GM23248 (cell line): ENCODE data around the gene SLC11A1. TPM values are rescaled to one million over a fixed set of nuclear protein-coding genes. Genes with fewer than 3 reads are reported as not detected.

Experiments
- DNase-seq: peaks from one replicate; pipeline ENCODE4 v3.0.0-alpha.2; 2015
- H2AFZ ChIP-seq: fragments of 200-600 bp; sonication (generic); 2 replicates; pipeline ENCODE4 v1.6.1; 2016; ENCODE audit warnings: antibody characterized with exemption
- H3F3A ChIP-seq: fragments of 200-600 bp; sonication (generic); 2 replicates; pipeline ENCODE4 v1.6.1; 2016; ENCODE audit warnings: mild to moderate bottlenecking, antibody characterized with exemption, mixed run types; ENCODE audit not compliant: insufficient read depth
- H3K27ac ChIP-seq: fragments of 200-600 bp; sonication (generic); 2 replicates; pipeline ENCODE4 v1.5.1; 2016; ENCODE audit warnings: mild to moderate bottlenecking
- H3K27me3 ChIP-seq: fragments of 200-600 bp; sonication (generic); replicated peaks from 2 replicates; pipeline ENCODE4 v1.6.1; 2016; ENCODE audit warnings: mild to moderate bottlenecking; ENCODE audit not compliant: insufficient read depth
- H3K36me3 ChIP-seq: fragments of 200-600 bp; sonication (generic); 2 replicates; pipeline ENCODE4 v1.6.1; 2016; ENCODE audit warnings: low read depth, mild to moderate bottlenecking
- H3K4me1 ChIP-seq: fragments of 200-600 bp; sonication (generic); 2 replicates; pipeline ENCODE4 v1.6.1; 2016; ENCODE audit warnings: mild to moderate bottlenecking; ENCODE audit not compliant: insufficient read depth
- H3K4me2 ChIP-seq: fragments of 200-600 bp; sonication (generic); one replicate; pipeline ENCODE4 v1.6.1; 2016; ENCODE audit warnings: mild to moderate bottlenecking; ENCODE audit not compliant: unreplicated experiment
- H3K4me3 ChIP-seq: fragments of 200-600 bp; sonication (generic); 2 replicates; pipeline ENCODE4 v1.5.1; 2016; ENCODE audit warnings: mild to moderate bottlenecking
- H3K79me2 ChIP-seq: fragments of 200-600 bp; sonication (generic); 2 replicates; pipeline ENCODE4 v1.6.1; 2016; ENCODE audit warnings: mild to moderate bottlenecking; ENCODE audit not compliant: insufficient read depth
- H3K9ac ChIP-seq: fragments of 200-600 bp; sonication (generic); 2 replicates; pipeline ENCODE4 v1.6.1; 2016; ENCODE audit warnings: mild to moderate bottlenecking
- H3K9me2 ChIP-seq: fragments of 200-600 bp; sonication (generic); 2 replicates; pipeline ENCODE4 v1.6.1; 2016; ENCODE audit warnings: mixed run types, mild to moderate bottlenecking, moderate library complexity; ENCODE audit not compliant: insufficient read depth
- H3K9me3 ChIP-seq: fragments of 200-600 bp; sonication (generic); one replicate; pipeline ENCODE4 v1.6.1; 2017; ENCODE audit warnings: low read depth
- H4K20me1 ChIP-seq: fragments of 200-600 bp; sonication (generic); 2 replicates; pipeline ENCODE4 v1.6.0; 2016; ENCODE audit not compliant: insufficient read depth
- EZH2 ChIP-seq: fragments of 200-600 bp; sonication (generic); IDR thresholded peaks from 2 replicates; pipeline ENCODE4 v1.6.1; 2018; ENCODE audit warnings: antibody characterized with exemption, mild to moderate bottlenecking; ENCODE audit not compliant: insufficient read depth, poor library complexity, severe bottlenecking
- EZH2phosphoT487 ChIP-seq: fragments of 200-600 bp; sonication (generic); IDR thresholded peaks from 2 replicates; pipeline ENCODE4 v1.6.1; 2018; ENCODE audit warnings: antibody characterized with exemption, moderate library complexity, mild to moderate bottlenecking, low read depth; ENCODE audit not compliant: insufficient read depth
- WGBS, 2 experiments: methylation state at CpG; one replicate each; pipeline ENCODE4 v1.1.6; 2015 to 2017; ENCODE audit warnings: low lambda C conversion rate in 2 of 2, low coverage in 1 of 2; ENCODE audit errors: missing lambda C conversion rate in 2 of 2; 5-methylcytosine and 5-hydroxymethylcytosine counted together
- in situ Hi-C: fragments of 300-500 bp; cut with MboI; formaldehyde crosslinking; loops from 2 replicates; pipeline ENCODE4 v1.15.0; 2020
- polyA plus RNA-seq: library from polyadenylated mRNA; unstranded; fragments of >200 nt; fragmentation: Nextera tagmentation; extraction: Ambion mirVana; gene quantifications from 2 replicates; pipeline ENCODE4 v1.2.1, GENCODE V29; 2016
- total RNA-seq: library from RNA; depleted of rRNA; stranded (reverse); fragments of >200 nt; shearing (Covaris generic); gene quantifications from 2 replicates; pipeline ENCODE4 v1.2.3, GENCODE V29; 2014

The SLC11A1 gene
- total and polyA plus RNA-seq, 2 experiments from 2014 or later: 0.16 TPM; not detected in 1

GRCh38 chr2:218395090-218395444 is 13.0 kb downstream of the SLC11A1 start:
- Histone ChIP-seq H3K27me3 (no peaks in the 10 kb centered on the region), H3F3A (peaks cover 15% of the 10 kb centered on the region), H3K9me3 (no peaks in the 10 kb centered on the region), H3K9me2 (no peaks in the 10 kb centered on the region), H4K20me1 (no peaks in the 10 kb centered on the region), H3K27ac (peak overlapping the region; percentile 97; the same call in 1 of the 2 replicates), H3K79me2 (peaks cover 2% of the 10 kb centered on the region), H3K36me3 (no peaks in the 10 kb centered on the region), H3K4me1 (peaks cover 13% of the 10 kb centered on the region; the same call in 1 of the 2 replicates), H3K4me3 (no peak overlapping the region), H3K9ac (no peak overlapping the region), H3K4me2 (no peak overlapping the region), H2AFZ (peak overlapping the region; percentile 93)
- 84 to 86% methylated on average over 6 of the region's 6 CpGs for WGBS, 2 experiments
- no peak for TF ChIP-seq EZH2
- no peak for TF ChIP-seq EZH2phosphoT487
- in situ Hi-C loops: no loop called here
- DNase-seq: no peak

GRCh38 chr2:218395456-218395825 is 13.4 kb downstream of the SLC11A1 start:
- H3K4me2 ChIP-seq: peak overlapping the region; percentile 96
- peaks cover 13% of the 10 kb centered on the region; the same call in 1 of the 2 replicates for H3K4me1 ChIP-seq
- no peaks in the 10 kb centered on the region for H4K20me1 ChIP-seq
- peak overlapping the region; percentile 93 for H2AFZ ChIP-seq
- no peaks in the 10 kb centered on the region for H3K27me3 ChIP-seq
- in situ Hi-C loops: no loop called here
- H3K27ac ChIP-seq: peak overlapping the region; percentile 97
- no peaks in the 10 kb centered on the region for H3K9me2 ChIP-seq
- DNase-seq: no peak
- 28 to 29% methylated on average over 16 of the region's 16 CpGs for WGBS, 2 experiments
- no peaks in the 10 kb centered on the region for H3K36me3 ChIP-seq
- peak overlapping the region; percentile 99 for H3K9ac ChIP-seq
- no peak for TF ChIP-seq EZH2phosphoT487
- no peak for TF ChIP-seq EZH2
- peaks cover 15% of the 10 kb centered on the region for H3F3A ChIP-seq
- peaks cover 5% of the 10 kb centered on the region for H3K79me2 ChIP-seq
- no peaks in the 10 kb centered on the region for H3K9me3 ChIP-seq
- peak overlapping the region; percentile 95 for H3K4me3 ChIP-seq

- Histone ChIP-seq H3F3A (peaks cover 15% of the 10 kb centered on the region), H3K9ac (peak overlapping the region; percentile 99), H4K20me1 (no peaks in the 10 kb centered on the region), H3K4me1 (peaks cover 13% of the 10 kb centered on the region; the same call in 1 of the 2 replicates), H3K4me2 (peak overlapping the region; percentile 96), H3K27ac (peak overlapping the region; percentile 97), H3K27me3 (no peaks in the 10 kb centered on the region), H3K79me2 (peaks cover 10% of the 10 kb centered on the region), H3K4me3 (peak overlapping the region; percentile 95), H3K9me3 (no peaks in the 10 kb centered on the region), H3K36me3 (no peaks in the 10 kb centered on the region), H2AFZ (peak overlapping the region; percentile 94), H3K9me2 (no peaks in the 10 kb centered on the region)
- in situ Hi-C loops: no loop called here
- TF ChIP-seq EZH2: no peak
- no peak for TF ChIP-seq EZH2phosphoT487
- 1 to 2% methylated on average over 39 to 57 of the region's 57 CpGs for WGBS, 2 experiments
- peak; percentile 95 for DNase-seq
Observed at GRCh38 chr2:218395826-218396687, 14.0 kb downstream of the SLC11A1 start.

- in situ Hi-C loops: no loop called here
- H3K9ac ChIP-seq: peak overlapping the region; percentile 99
- peaks cover 15% of the 10 kb centered on the region for H3F3A ChIP-seq
- WGBS, 2 experiments: 1 to 5% methylated on average over 24 to 26 of the region's 27 CpGs
- peak overlapping the region; percentile 97 for H3K27ac ChIP-seq
- no peaks in the 10 kb centered on the region for H3K9me3 ChIP-seq
- no peak for TF ChIP-seq EZH2phosphoT487
- TF ChIP-seq EZH2: no peak
- H3K27me3 ChIP-seq: no peaks in the 10 kb centered on the region
- H3K4me1 ChIP-seq: peaks cover 13% of the 10 kb centered on the region; the same call in 1 of the 2 replicates
- no peaks in the 10 kb centered on the region for H3K9me2 ChIP-seq
- no peaks in the 10 kb centered on the region for H4K20me1 ChIP-seq
- H3K4me2 ChIP-seq: peak overlapping the region; percentile 96
- H3K79me2 ChIP-seq: peaks cover 18% of the 10 kb centered on the region
- H3K4me3 ChIP-seq: peak overlapping the region; percentile 95
- peak overlapping the region; percentile 94 for H2AFZ ChIP-seq
- DNase-seq: peak; percentile 69
- no peaks in the 10 kb centered on the region for H3K36me3 ChIP-seq
Observed at GRCh38 chr2:218396688-218397462, 14.8 kb downstream of the SLC11A1 start.
